Measurements from ENCODE around the gene UVRAG. TPM values are rescaled to one million over a fixed set of nuclear protein-coding genes. Genes with fewer than 3 reads are reported as not detected.

UVRAG gene
- total RNA-seq, 1 donor from 2014 or later: 103 TPM

DNA sequence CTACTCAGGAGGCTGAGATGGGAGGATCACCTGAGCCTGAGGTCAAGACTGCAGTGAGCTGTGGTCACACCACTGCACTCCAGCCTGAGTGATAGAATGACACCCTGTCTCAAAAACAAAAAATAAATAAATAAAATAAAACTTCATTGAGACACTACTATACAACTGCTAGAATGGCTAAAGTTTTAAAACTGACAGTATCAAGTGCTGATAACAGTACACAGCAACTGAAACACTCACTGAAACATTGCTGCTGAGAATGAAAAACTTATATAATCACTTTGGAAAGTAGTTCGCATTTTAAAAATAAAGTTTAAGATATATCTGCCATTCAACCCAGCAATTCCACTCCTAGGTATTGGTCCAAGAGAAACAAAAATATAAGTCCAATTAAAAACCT, 290.6 kb downstream of the UVRAG start:
- Mint-ChIP-seq H3K4me1 (peaks cover 7% of the 10 kb centered on the region), H3K27me3 (no peaks in the 10 kb centered on the region), H3K36me3 (ENCODE audit: low read depth) (peaks cover 51% of the 10 kb centered on the region), H3K9me3 (no peaks in the 10 kb centered on the region), H3K27ac (no peak overlapping the region), H3K4me3 (no peak overlapping the region)
- TF ChIP-seq, protein P1, sequence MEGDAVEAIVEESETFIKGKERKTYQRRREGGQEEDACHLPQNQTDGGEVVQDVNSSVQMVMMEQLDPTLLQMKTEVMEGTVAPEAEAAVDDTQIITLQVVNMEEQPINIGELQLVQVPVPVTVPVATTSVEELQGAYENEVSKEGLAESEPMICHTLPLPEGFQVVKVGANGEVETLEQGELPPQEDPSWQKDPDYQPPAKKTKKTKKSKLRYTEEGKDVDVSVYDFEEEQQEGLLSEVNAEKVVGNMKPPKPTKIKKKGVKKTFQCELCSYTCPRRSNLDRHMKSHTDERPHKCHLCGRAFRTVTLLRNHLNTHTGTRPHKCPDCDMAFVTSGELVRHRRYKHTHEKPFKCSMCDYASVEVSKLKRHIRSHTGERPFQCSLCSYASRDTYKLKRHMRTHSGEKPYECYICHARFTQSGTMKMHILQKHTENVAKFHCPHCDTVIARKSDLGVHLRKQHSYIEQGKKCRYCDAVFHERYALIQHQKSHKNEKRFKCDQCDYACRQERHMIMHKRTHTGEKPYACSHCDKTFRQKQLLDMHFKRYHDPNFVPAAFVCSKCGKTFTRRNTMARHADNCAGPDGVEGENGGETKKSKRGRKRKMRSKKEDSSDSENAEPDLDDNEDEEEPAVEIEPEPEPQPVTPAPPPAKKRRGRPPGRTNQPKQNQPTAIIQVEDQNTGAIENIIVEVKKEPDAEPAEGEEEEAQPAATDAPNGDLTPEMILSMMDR (IDR thresholded peaks at IDR 0.05): no peak
- ChIA-PET POLR2A (no interaction called here), CTCF (no interaction called here)
- intact Hi-C loops (cut with micrococcal nuclease): no loop called here
- ATAC-seq (ENCODE audit: low read depth) (no peak), DNase-seq (no peak)

DNA sequence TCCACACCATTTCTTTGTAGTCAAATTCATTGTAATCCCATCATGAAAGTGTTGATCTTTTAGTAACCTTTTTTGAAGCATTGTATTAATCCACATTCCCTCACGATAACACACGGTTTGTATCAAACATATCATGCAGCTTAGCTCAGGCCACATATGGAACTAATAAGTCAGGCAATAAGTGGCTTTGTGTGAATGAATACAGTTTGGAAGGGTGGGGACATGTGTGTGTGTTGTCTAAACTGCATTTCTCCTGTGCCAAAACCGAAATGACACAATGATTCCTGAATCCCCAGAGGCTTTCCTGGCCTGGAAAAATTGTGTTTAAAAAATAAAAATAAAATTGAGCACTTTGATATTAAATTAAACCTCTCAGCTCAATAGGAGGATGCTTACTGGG, 293.0 kb downstream of the UVRAG start:
- TF ChIP-seq, protein P1 (IDR thresholded peaks at IDR 0.05): no peak
- peaks cover 45% of the 10 kb centered on the region for H3K36me3 Mint-ChIP-seq (ENCODE audit: low read depth)
- H3K4me1 Mint-ChIP-seq: peaks cover 16% of the 10 kb centered on the region
- DNase-seq (no peak), ATAC-seq (ENCODE audit: low read depth) (no peak)
- peaks cover 2% of the 10 kb centered on the region for H3K9me3 Mint-ChIP-seq
- intact Hi-C loops (cut with micrococcal nuclease): no loop called here
- no peak overlapping the region for H3K27ac Mint-ChIP-seq
- no peak overlapping the region for H3K4me3 Mint-ChIP-seq
- POLR2A ChIA-PET: no interaction called here
- no peaks in the 10 kb centered on the region for H3K27me3 Mint-ChIP-seq
- CTCF ChIA-PET: interaction anchor here (1.1 kb wide), 1 partner anchor 212 kb away, joined by 3 read pairs; no protein-coding TSS in a partner anchor

DNA sequence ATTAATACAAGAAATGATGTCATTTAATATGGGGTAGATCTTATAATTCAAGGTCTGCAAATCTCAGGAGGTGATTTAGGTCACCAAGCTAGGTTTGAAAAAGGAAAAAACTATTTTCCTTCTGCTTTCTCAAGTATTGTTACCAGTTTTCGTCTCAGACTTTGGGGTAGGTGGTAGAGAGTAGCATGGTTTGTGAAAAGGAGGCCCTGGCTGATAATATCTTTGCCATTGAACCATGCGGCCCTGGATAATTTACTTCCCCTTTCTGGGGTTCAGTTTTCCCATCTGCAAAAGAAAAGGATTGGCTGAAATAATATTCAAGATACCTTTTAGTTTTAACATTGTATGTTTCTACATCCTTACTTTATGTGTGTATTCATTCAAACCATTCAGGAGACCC, 299.2 kb downstream of the UVRAG start:
- no peaks in the 10 kb centered on the region for H3K27me3 Mint-ChIP-seq
- H3K4me3 Mint-ChIP-seq: no peak overlapping the region
- CTCF ChIA-PET: no interaction called here
- TF ChIP-seq, protein P1 (IDR thresholded peaks at IDR 0.05): no peak
- peaks cover 19% of the 10 kb centered on the region for H3K4me1 Mint-ChIP-seq
- peak overlapping the region; percentile 9 for H3K27ac Mint-ChIP-seq
- peaks cover 54% of the 10 kb centered on the region for H3K36me3 Mint-ChIP-seq (ENCODE audit: low read depth)
- no peak for DNase-seq
- intact Hi-C loops (cut with micrococcal nuclease): no loop called here
- H3K9me3 Mint-ChIP-seq: peaks cover 2% of the 10 kb centered on the region
- POLR2A ChIA-PET: no interaction called here
- no peak for ATAC-seq (ENCODE audit: low read depth)

DNA sequence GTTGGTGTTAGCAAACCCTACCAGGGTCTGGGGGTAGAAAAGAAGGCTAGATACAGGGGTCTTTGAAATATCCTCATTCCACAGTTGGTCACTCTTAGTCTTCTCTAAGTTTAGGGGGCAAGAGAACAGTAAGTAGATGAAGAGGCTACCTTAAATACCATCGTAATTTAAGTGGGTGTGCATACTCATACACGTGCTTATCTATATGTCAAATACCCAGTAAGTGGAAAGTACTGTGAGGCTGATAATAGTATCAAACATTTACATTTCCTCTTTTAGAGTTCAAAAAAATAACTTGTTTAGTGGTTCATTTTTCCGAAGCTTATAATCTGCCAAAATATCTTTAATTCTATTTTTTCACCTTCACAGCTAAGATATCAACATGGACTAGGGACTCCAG, 300.5 kb downstream of the UVRAG start:
- H3K4me3 Mint-ChIP-seq: no peak overlapping the region
- H3K27ac Mint-ChIP-seq: peak overlapping the region; percentile 9
- TF ChIP-seq, protein P1 (IDR thresholded peaks at IDR 0.05): no peak

DNA sequence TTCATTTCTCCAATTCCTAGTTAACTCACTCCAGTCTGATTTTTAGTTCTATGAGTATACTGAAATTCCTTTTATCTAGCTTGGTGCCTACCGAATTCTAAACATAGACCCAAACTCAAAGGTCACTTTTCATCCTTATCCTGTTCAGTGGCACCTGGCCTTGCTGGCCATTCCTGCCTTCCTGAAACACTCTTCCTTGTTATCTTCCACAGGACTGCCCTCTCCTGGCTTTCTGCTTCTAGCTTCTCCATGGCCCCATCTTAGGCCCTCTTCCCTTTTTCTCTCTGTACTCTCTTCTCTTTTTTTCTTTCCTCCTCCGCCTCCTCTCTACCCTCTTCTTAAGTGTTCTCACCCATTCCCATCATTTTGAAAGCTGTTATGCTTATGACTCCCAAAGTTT, 304.0 kb downstream of the UVRAG start:
- TF ChIP-seq, protein P1 (IDR thresholded peaks at IDR 0.05): no peak
- H3K27me3 Mint-ChIP-seq: no peaks in the 10 kb centered on the region
- H3K27ac Mint-ChIP-seq: no peak overlapping the region
- H3K4me1 Mint-ChIP-seq: peaks cover 19% of the 10 kb centered on the region
- H3K9me3 Mint-ChIP-seq: no peaks in the 10 kb centered on the region
- no peak overlapping the region for H3K4me3 Mint-ChIP-seq
- DNase-seq: no peak
- no peak for ATAC-seq (ENCODE audit: low read depth)
- intact Hi-C loops (cut with micrococcal nuclease): no loop called here
- POLR2A ChIA-PET: interaction anchor here (0.6 kb wide), 1 partner anchor 585 kb away, joined by 3 read pairs; no protein-coding TSS in a partner anchor
- CTCF ChIA-PET: interaction anchor here (2.7 kb wide), 1 partner anchor 222 kb away, joined by 8 read pairs; no protein-coding TSS in a partner anchor
- H3K36me3 Mint-ChIP-seq (ENCODE audit: low read depth): peaks cover 59% of the 10 kb centered on the region

More for the DNA sequence above, 300.5 kb downstream of the UVRAG start:
- DNase-seq (no peak), ATAC-seq (ENCODE audit: low read depth) (no peak)
- Mint-ChIP-seq H3K4me1 (peaks cover 16% of the 10 kb centered on the region), H3K9me3 (peaks cover 2% of the 10 kb centered on the region), H3K36me3 (ENCODE audit: low read depth) (peaks cover 48% of the 10 kb centered on the region), H3K27me3 (no peaks in the 10 kb centered on the region)
- CTCF ChIA-PET: no interaction called here
- POLR2A ChIA-PET: no interaction called here
- intact Hi-C loops (cut with micrococcal nuclease): no loop called here
